NCI-H748 treated with DMSO at 0.1 percent for 48 hours (cell line): ENCODE results near the gene CLEC12A.

Experiments used
- DNase-seq: peaks from one replicate; lab custom pipeline; 2025; lab: John Stamatoyannopoulos, UW

Gene CLEC12A

GRCh38 chr12:10033783-10034545, 62.8 kb downstream of the CLEC12A start:
- no peak for DNase-seq
